HepG2 (cell line): ENCODE measurements around the gene SEPHS2. TPM values are rescaled to one million over a fixed set of nuclear protein-coding genes. Genes with fewer than 3 reads are reported as not detected.

Experiments
- BORCS8-MEF2B ChIP-seq: sonication (generic); formaldehyde crosslinking; IDR thresholded peaks from 2 replicates; pipeline ENCODE4 v1.8.0; 2022; ENCODE audit warnings: mild to moderate bottlenecking, missing genetic modification reagents
- CREB1 ChIP-seq, 2 experiments: fragments of 450-650 bp in 1 of 2; IDR thresholded peaks; 2 replicates each; pipeline ENCODE4 v1.6.1; 2016 to 2017; ENCODE audit warnings: control low read depth in 1 of 2, mild to moderate bottlenecking in 1 of 2, missing compliant biosample characterization in 1 of 2, missing genetic modification characterization in 1 of 2
- FLYWCH1 ChIP-seq: sonication (generic); formaldehyde crosslinking; IDR thresholded peaks from 2 replicates; pipeline ENCODE4 v1.8.1; 2023; ENCODE audit warnings: mild to moderate bottlenecking, missing genetic modification reagents
- IRF2 ChIP-seq: IDR thresholded peaks from 2 replicates; pipeline ENCODE4 v1.6.1; 2018; ENCODE audit warnings: missing genetic modification reagents, missing compliant biosample characterization
- MAFF ChIP-seq: IDR thresholded peaks from 2 replicates; pipeline ENCODE4 v1.6.1; 2011; ENCODE audit warnings: low read depth, low read length, improper control_type of control experiment
- PAWR ChIP-seq: sonication (generic); formaldehyde crosslinking; IDR thresholded peaks from 2 replicates; pipeline ENCODE4 v1.4.0; 2020; ENCODE audit warnings: missing genetic modification reagents, mild to moderate bottlenecking, borderline replicate concordance
- SMAD3 ChIP-seq: sonication (generic); formaldehyde crosslinking; IDR thresholded peaks from 2 replicates; pipeline ENCODE4 v1.4.0; 2020; ENCODE audit warnings: missing genetic modification reagents
- SPEN ChIP-seq: sonication (generic); formaldehyde crosslinking; IDR thresholded peaks from 2 replicates; pipeline ENCODE4 v1.5.1; 2020; ENCODE audit warnings: low read depth, mild to moderate bottlenecking, missing genetic modification reagents
- ZNF430 ChIP-seq: sonication (generic); formaldehyde crosslinking; IDR thresholded peaks from 2 replicates; pipeline ENCODE4 v1.9.0; 2021; ENCODE audit warnings: mild to moderate bottlenecking, missing genetic modification reagents
- ZNF569 ChIP-seq: sonication (generic); formaldehyde crosslinking; IDR thresholded peaks from 2 replicates; pipeline ENCODE4 v1.5.0; 2020; ENCODE audit warnings: mild to moderate bottlenecking, missing genetic modification reagents, moderate library complexity, borderline replicate concordance
- ZNF629 ChIP-seq: sonication (generic); formaldehyde crosslinking; conservative IDR thresholded peaks from 2 replicates; pipeline ENCODE4 v1.5.0; 2020; ENCODE audit warnings: missing genetic modification reagents
- ZNF660 ChIP-seq: sonication (generic); formaldehyde crosslinking; IDR thresholded peaks from 2 replicates; pipeline ENCODE4 v1.5.1; 2020; ENCODE audit warnings: mild to moderate bottlenecking, low read depth, missing genetic modification reagents, borderline replicate concordance
- ZNF720 ChIP-seq: sonication (generic); formaldehyde crosslinking; IDR thresholded peaks from 2 replicates; pipeline ENCODE4 v1.4.0; 2020; ENCODE audit warnings: missing genetic modification reagents
- polyA plus RNA-seq, 8 experiments: library from polyadenylated mRNA; depleted of rRNA in 3 of 8; stranded (reverse) in 7 of 8; unstranded in 1 of 8; fragments of >200 nt; fragmentation: Illumina TruSeq in 4 of 8; extraction: Trizol in 4 of 8; gene quantifications; 2 replicates each; pipeline versions ENCODE4 v1.2.1 to v1.2.3, GENCODE V29; 2011 to 2016; ENCODE audit warnings: low read depth in 4 of 8, missing spikeins in 1 of 8, mixed read lengths in 1 of 8; ENCODE audit not compliant: insufficient read depth in 1 of 8
- total RNA-seq, 5 experiments: library from RNA; depleted of rRNA; stranded (reverse); fragments of >200 nt; fragmentation: Illumina TruSeq; extraction: Trizol; gene quantifications; 2 replicates each; pipeline ENCODE4 v1.2.3, GENCODE V29; 2016; ENCODE audit warnings: low read depth in 1 of 5
- TF ChIP-seq, protein P1 (sequence below): sonication (generic); formaldehyde crosslinking; IDR thresholded peaks from 2 replicates; pipeline ENCODE4 v1.5.1; 2020; ENCODE audit warnings: mild to moderate bottlenecking, missing genetic modification reagents, moderate library complexity
- TF ChIP-seq, protein P2 (sequence below): sonication (generic); formaldehyde crosslinking; IDR thresholded peaks from 2 replicates; pipeline ENCODE4 v1.8.0; 2022; ENCODE audit warnings: missing genetic modification reagents, mild to moderate bottlenecking, borderline replicate concordance
- TF ChIP-seq, protein P3 (sequence below), 2 experiments: sonication (generic) in 1 of 2; formaldehyde crosslinking in 1 of 2; IDR thresholded peaks; 2 replicates each; pipeline versions ENCODE4 v1.4.0 to v1.6.1; 2018 to 2020; ENCODE audit warnings: missing genetic modification reagents in 2 of 2, borderline replicate concordance in 1 of 2, low read depth in 1 of 2, mild to moderate bottlenecking in 1 of 2, missing biosample characterization in 1 of 2
- TF ChIP-seq, protein P4 (sequence below): sonication (generic); formaldehyde crosslinking; IDR thresholded peaks from 2 replicates; pipeline ENCODE4 v1.5.1; 2020; ENCODE audit warnings: mild to moderate bottlenecking, missing genetic modification reagents

SEPHS2 gene
- total and polyA plus RNA-seq, 2 of the 13 experiments (the other 11 are each of a cell fraction or from before 2014, with no cell fraction given), result 20.7 to 127 TPM

DNA sequence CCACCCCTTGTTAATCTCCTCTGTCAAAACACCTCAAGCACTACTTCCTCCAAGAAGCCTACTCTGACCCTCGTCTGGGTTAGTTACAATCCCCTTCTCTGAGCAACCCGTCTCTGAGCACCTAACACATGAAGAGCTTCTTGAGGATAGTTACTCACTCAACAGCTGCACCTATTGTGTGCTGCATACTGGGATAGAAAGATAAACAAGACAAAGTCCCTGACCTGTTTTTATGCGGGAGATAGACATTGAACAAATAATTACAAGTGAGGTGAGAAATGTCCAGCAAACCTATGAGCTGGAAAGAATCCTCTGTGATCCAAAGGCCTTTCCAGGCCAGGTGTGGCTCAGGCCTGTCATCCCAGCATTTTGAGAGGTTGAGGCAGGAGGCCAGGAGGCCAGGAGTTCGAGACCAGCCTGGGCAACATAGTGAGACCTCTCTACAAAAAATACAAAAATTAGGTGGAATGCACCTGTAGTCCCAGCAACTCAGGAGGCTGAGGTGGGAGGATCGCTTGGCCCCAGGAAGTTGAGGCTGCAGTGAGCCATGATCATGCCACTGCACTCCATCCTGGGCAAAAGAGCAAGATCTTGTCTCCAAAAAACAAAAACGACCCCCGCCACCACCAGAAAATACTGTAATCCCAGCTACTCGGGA is 43.8 kb downstream of the SEPHS2 start (continued):
- TF ChIP-seq IRF2 (CRISPR knock-in tag) (peak; percentile 77), BORCS8-MEF2B (peak; percentile 37; the same call in 1 of the 2 replicates), CREB1 (IDR thresholded peaks at IDR 0.05) (no peak), CREB1 (CRISPR knock-in tag; IDR thresholded peaks at IDR 0.05) (peak; percentile 67), SMAD3 (CRISPR knock-in tag) (peak; percentile 75), MAFF (no peak), ZNF660 (no peak), FLYWCH1 (CRISPR knock-in tag) (no peak), ZNF629 (CRISPR knock-in tag) (peak; percentile 91), SPEN (CRISPR knock-in tag) (peak; percentile 26; the same call in 1 of the 2 replicates), ZNF569 (CRISPR knock-in tag) (no peak), ZNF430 (CRISPR knock-in tag) (0 out of 2 replicates have a peak, but pooled peaks have one; percentile 18), ZNF720 (CRISPR knock-in tag) (no peak), PAWR (CRISPR knock-in tag) (no peak)
- TF ChIP-seq, protein P1, sequence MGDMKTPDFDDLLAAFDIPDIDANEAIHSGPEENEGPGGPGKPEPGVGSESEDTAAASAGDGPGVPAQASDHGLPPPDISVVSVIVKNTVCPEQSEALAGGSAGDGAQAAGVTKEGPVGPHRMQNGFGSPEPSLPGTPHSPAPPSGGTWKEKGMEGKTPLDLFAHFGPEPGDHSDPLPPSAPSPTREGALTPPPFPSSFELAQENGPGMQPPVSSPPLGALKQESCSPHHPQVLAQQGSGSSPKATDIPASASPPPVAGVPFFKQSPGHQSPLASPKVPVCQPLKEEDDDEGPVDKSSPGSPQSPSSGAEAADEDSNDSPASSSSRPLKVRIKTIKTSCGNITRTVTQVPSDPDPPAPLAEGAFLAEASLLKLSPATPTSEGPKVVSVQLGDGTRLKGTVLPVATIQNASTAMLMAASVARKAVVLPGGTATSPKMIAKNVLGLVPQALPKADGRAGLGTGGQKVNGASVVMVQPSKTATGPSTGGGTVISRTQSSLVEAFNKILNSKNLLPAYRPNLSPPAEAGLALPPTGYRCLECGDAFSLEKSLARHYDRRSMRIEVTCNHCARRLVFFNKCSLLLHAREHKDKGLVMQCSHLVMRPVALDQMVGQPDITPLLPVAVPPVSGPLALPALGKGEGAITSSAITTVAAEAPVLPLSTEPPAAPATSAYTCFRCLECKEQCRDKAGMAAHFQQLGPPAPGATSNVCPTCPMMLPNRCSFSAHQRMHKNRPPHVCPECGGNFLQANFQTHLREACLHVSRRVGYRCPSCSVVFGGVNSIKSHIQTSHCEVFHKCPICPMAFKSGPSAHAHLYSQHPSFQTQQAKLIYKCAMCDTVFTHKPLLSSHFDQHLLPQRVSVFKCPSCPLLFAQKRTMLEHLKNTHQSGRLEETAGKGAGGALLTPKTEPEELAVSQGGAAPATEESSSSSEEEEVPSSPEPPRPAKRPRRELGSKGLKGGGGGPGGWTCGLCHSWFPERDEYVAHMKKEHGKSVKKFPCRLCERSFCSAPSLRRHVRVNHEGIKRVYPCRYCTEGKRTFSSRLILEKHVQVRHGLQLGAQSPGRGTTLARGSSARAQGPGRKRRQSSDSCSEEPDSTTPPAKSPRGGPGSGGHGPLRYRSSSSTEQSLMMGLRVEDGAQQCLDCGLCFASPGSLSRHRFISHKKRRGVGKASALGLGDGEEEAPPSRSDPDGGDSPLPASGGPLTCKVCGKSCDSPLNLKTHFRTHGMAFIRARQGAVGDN (CRISPR knock-in tag), result peak; percentile 23; the same call in 1 of the 2 replicates
- TF ChIP-seq, protein P2, sequence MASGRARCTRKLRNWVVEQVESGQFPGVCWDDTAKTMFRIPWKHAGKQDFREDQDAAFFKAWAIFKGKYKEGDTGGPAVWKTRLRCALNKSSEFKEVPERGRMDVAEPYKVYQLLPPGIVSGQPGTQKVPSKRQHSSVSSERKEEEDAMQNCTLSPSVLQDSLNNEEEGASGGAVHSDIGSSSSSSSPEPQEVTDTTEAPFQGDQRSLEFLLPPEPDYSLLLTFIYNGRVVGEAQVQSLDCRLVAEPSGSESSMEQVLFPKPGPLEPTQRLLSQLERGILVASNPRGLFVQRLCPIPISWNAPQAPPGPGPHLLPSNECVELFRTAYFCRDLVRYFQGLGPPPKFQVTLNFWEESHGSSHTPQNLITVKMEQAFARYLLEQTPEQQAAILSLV (CRISPR knock-in tag), result 0 out of 2 replicates have a peak, but pooled peaks have one; percentile 18
- TF ChIP-seq, protein P3, sequence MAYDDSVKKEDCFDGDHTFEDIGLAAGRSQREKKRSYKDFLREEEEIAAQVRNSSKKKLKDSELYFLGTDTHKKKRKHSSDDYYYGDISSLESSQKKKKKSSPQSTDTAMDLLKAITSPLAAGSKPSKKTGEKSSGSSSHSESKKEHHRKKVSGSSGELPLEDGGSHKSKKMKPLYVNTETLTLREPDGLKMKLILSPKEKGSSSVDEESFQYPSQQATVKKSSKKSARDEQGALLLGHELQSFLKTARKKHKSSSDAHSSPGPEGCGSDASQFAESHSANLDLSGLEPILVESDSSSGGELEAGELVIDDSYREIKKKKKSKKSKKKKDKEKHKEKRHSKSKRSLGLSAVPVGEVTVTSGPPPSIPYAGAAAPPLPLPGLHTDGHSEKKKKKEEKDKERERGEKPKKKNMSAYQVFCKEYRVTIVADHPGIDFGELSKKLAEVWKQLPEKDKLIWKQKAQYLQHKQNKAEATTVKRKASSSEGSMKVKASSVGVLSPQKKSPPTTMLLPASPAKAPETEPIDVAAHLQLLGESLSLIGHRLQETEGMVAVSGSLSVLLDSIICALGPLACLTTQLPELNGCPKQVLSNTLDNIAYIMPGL (CRISPR knock-in tag; IDR thresholded peaks at IDR 0.05; ENCODE audit: borderline replicate concordance in 1 of 2, low read depth in 1 of 2), result peak; percentile 17 to 63; a peak in 2 of 4 replicates
- TF ChIP-seq, protein P4, sequence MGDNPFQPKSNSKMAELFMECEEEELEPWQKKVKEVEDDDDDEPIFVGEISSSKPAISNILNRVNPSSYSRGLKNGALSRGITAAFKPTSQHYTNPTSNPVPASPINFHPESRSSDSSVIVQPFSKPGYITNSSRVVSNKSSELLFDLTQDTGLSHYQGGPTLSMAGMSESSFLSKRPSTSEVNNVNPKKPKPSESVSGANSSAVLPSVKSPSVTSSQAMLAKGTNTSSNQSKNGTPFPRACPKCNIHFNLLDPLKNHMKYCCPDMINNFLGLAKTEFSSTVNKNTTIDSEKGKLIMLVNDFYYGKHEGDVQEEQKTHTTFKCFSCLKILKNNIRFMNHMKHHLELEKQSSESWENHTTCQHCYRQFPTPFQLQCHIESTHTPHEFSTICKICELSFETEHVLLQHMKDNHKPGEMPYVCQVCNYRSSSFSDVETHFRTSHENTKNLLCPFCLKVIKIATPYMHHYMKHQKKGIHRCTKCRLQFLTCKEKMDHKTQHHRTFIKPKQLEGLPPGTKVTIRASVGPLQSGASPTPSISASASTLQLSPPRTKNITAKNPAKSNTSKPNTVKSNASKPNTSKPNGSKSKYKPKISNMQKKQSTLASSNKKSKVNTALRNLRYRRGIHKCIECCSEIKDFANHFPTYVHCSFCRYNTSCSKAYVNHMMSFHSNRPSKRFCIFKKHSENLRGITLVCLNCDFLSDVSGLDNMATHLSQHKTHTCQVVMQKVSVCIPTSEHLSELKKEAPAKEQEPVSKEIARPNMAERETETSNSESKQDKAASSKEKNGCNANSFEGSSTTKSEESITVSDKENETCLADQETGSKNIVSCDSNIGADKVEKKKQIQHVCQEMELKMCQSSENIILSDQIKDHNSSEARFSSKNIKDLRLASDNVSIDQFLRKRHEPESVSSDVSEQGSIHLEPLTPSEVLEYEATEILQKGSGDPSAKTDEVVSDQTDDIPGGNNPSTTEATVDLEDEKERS (CRISPR knock-in tag), result peak; percentile 90
